ENCODE results near the gene KCNN1.

Gene KCNN1

DNA sequence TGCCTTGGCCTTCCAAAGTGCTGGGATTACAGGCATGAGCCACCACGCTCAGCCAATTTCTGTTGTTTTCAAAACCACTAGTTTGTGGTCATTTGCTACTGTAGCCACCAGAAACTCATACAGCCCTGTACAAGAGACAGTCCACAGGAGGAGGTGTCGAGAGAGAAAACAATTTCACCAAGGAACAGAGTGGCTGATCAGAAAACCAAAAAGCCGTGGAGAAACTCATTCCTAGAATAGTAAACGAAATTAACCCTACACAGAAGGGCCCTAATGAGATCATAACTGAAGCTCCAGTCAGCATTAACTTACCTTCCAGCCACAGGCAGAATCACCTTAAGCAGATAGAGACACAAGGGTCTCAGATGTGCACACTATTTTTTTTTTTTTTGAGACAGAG, 37.9 kb upstream of the KCNN1 start (continued):
- TF ChIP-seq KLF1 (tag by site-specific recombination; IDR thresholded peaks at IDR 0.05) (no peak), ZNF24 (tag by site-specific recombination; IDR thresholded peaks at IDR 0.05) (no peak), ZNF571 (tag by site-specific recombination; IDR thresholded peaks at IDR 0.05) (no peak), ZNF529 (tag by site-specific recombination; IDR thresholded peaks at IDR 0.05; ENCODE audit: insufficient replicate concordance) (no peak), ZNF350 (tag by site-specific recombination; IDR thresholded peaks at IDR 0.05) (no peak), KLF9 (tag by site-specific recombination; IDR thresholded peaks at IDR 0.05; ENCODE audit: low read depth) (no peak), ZBTB1 (tag by site-specific recombination; IDR thresholded peaks at IDR 0.05) (no peak), BCL11A (tag by site-specific recombination; IDR thresholded peaks at IDR 0.05; ENCODE audit: low read depth) (no peak), ZNF48 (tag by site-specific recombination; IDR thresholded peaks at IDR 0.05) (no peak)
- TF ChIP-seq, protein P1, sequence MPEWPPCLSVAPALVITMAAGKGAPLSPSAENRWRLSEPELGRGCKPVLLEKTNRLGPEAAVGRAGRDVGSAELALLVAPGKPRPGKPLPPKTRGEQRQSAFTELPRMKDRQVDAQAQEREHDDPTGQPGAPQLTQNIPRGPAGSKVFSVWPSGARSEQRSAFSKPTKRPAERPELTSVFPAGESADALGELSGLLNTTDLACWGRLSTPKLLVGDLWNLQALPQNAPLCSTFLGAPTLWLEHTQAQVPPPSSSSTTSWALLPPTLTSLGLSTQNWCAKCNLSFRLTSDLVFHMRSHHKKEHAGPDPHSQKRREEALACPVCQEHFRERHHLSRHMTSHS (tag by site-specific recombination; IDR thresholded peaks at IDR 0.05), result no peak

DNA sequence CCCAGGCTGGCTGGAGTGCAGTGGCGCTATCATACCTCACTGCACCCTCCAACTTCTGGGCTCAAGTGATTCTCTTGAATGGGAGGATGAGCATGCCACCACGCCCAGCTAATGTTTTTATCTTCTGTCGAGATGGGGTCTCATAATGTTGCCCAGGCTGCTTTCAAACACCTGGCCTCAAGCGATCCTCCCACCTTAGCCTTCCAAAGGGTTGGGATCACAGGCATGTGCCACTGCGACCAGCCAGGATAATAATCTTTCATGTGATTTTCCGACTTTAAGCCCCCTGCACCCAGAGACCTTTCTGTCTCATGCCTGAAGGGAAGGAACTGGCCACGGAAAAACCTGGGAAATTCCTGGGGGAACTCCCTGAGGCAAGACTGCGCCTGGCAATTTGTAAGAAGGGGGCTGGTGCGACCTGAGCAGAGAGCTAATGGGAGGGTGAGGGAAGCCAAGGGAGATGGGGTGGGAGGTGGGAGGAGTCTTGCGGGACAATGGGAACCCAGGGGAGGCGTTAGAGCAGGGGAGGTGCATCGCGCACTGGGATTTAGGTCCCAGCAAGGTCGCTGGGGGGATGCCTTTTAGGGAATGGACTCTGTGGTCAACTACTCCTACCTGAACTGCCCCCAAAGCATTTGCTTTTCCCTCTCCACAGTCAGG, 35.2 kb upstream of the KCNN1 start:
- ChIA-PET CTCF (interaction anchor here (0.6 to 3.2 kb wide), 8 partner anchors 20 to 171 kb away, joined by 3 to 25 read pairs (median 4); partner anchors contain the start of gene RPL18A), POLR2A (interaction anchor here (0.6 to 4.8 kb wide), 5 partner anchors 61 to 460 kb away, joined by 4 to 86 read pairs (median 7); partner anchors contain the start of gene RPL18A)
- TF ChIP-seq ZNF341 (tag by site-specific recombination; IDR thresholded peaks at IDR 0.05; ENCODE audit: low read depth) (0 out of 2 replicates have a peak, but pooled peaks have one; percentile 15), ZNF785 (tag by site-specific recombination; IDR thresholded peaks at IDR 0.05) (no peak)
- H3K4me3 ChIP-seq (ENCODE audit: low read depth, low read length), result no peak overlapping the region
- H3K9me3 ChIP-seq (ENCODE audit: control insufficient read depth, insufficient read depth, low read depth, low read length), result no peaks in the 10 kb centered on the region
- H3K27ac ChIP-seq (ENCODE audit: extremely low read depth, low read depth, low read length), result no peak overlapping the region
- peaks cover 0 to 4% of the 10 kb centered on the region in 2 experiments; a peak in 2 of 3 replicates for H3K36me3 ChIP-seq (ENCODE audit: control insufficient read depth in 2 of 2, insufficient read depth in 1 of 2, low read length in 2 of 2)
- H3K4me1 ChIP-seq (ENCODE audit: control insufficient read depth, insufficient read depth, low read length), result no peaks in the 10 kb centered on the region

DNA sequence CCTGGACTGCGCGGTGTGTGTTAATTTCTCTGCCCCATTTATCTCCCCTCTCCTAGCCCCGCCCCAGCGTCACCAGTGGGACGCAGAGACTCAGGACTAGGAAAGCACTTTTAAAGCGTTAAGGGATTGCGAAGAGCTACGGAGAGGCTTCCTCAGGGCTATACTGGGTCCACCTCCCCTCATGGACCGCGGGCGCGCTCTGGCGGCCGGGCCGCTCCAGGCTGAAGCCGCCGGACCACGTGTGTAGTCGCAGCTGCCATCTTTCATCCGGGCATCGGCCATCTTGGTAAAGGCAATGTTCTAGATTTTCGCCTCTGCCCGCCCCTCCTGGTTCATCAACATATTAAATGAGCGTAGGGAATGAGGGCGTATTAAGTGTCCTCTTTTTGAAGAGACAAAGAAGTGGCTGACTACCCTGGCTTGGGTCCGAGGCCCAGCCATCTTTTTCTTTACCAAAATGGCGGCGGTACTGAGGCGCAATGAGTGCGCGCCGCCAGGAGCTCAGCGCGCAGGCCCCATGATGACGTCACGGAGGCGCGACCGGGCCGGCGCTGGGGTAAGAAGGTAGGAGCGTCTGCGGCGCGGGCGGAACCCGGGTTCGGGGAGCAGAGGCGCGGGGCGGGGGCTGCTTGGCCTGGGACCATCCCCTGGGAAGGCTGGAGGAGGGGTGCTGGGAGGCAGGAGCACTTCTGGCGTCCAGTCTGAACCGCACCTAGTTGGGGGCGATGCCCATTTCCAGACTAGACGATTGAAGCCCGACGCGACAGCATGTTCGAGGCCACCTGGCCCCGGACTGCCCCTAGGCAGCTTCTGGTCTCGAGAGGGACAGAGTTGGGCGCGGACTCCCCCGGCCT, 34.2 kb upstream of the KCNN1 start, which contains the start of gene CCDC124:
CCDC124 (plus strand) TSS at position 531 of the 854 bp plus-strand sequence. CDS start 3,406 bp downstream, outside the sequence.
- peak within 1 kb of the TSS; percentile 92 for H3K4me3 ChIP-seq (ENCODE audit: low read depth, low read length)
- peaks cover 0 to 10% of the 10 kb centered on the region in 2 experiments; a peak in 2 of 3 replicates for H3K36me3 ChIP-seq (ENCODE audit: control insufficient read depth in 2 of 2, insufficient read depth in 1 of 2, low read length in 2 of 2)
- ChIA-PET POLR2A (interaction anchor here (0.5 to 4.8 kb wide), 17 partner anchors 10 to 666 kb away, joined by 3 to 86 read pairs (median 5); partner anchors contain the start of genes BABAM1, RPL18A and SLC5A5), CTCF (interaction anchor here (0.7 to 9.0 kb wide), 13 partner anchors 13 to 244 kb away, joined by 3 to 233 read pairs (median 4); partner anchors contain the start of gene RPL18A)
- H3K4me1 ChIP-seq (ENCODE audit: control insufficient read depth, insufficient read depth, low read length), result no peaks in the 10 kb centered on the region
- peak within 1 kb of the TSS; percentile 75 for H3K27ac ChIP-seq (ENCODE audit: extremely low read depth, low read depth, low read length)
- H3K9me3 ChIP-seq (ENCODE audit: control insufficient read depth, insufficient read depth, low read depth, low read length), result no peaks in the 10 kb centered on the region
- TF ChIP-seq ZBTB8A (tag by site-specific recombination; IDR thresholded peaks at IDR 0.05), result peak; percentile 77
- TF ChIP-seq ZBTB17 (tag by site-specific recombination; IDR thresholded peaks at IDR 0.05), result peak; percentile 98
- TF ChIP-seq ZNF664 (tag by site-specific recombination; IDR thresholded peaks at IDR 0.05), result no peak
- TF ChIP-seq, protein P2, sequence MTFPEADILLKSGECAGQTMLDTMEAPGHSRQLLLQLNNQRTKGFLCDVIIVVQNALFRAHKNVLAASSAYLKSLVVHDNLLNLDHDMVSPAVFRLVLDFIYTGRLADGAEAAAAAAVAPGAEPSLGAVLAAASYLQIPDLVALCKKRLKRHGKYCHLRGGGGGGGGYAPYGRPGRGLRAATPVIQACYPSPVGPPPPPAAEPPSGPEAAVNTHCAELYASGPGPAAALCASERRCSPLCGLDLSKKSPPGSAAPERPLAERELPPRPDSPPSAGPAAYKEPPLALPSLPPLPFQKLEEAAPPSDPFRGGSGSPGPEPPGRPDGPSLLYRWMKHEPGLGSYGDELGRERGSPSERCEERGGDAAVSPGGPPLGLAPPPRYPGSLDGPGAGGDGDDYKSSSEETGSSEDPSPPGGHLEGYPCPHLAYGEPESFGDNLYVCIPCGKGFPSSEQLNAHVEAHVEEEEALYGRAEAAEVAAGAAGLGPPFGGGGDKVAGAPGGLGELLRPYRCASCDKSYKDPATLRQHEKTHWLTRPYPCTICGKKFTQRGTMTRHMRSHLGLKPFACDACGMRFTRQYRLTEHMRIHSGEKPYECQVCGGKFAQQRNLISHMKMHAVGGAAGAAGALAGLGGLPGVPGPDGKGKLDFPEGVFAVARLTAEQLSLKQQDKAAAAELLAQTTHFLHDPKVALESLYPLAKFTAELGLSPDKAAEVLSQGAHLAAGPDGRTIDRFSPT (tag by site-specific recombination; IDR thresholded peaks at IDR 0.05), result peak; percentile 71
- TF ChIP-seq, protein P3, sequence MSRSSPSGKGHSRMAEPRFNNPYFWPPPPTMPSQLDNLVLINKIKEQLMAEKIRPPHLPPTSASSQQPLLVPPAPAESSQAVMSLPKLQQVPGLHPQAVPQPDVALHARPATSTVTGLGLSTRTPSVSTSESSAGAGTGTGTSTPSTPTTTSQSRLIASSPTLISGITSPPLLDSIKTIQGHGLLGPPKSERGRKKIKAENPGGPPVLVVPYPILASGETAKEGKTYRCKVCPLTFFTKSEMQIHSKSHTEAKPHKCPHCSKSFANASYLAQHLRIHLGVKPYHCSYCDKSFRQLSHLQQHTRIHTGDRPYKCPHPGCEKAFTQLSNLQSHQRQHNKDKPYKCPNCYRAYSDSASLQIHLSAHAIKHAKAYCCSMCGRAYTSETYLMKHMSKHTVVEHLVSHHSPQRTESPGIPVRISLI (tag by site-specific recombination; IDR thresholded peaks at IDR 0.05), result no peak
- peak; percentile 58; the same call in 1 of the 2 replicates for TF ChIP-seq ZNF391 (tag by site-specific recombination; IDR thresholded peaks at IDR 0.05; ENCODE audit: borderline replicate concordance, low read depth)
- peak; percentile 56; the same call in 1 of the 2 replicates for TF ChIP-seq ZNF184 (tag by site-specific recombination; IDR thresholded peaks at IDR 0.05)
- TF ChIP-seq ZNF292 (tag by site-specific recombination; IDR thresholded peaks at IDR 0.05; ENCODE audit: borderline replicate concordance, low read depth), result no peak
- TF ChIP-seq MEIS1 (CRISPR knock-in tag; IDR thresholded peaks at IDR 0.05; ENCODE audit: borderline replicate concordance), result no peak
- no peak for TF ChIP-seq ZNF555 (tag by site-specific recombination; conservative IDR thresholded peaks at IDR 0.05)
- peak; percentile 75 for TF ChIP-seq KLF10 (tag by site-specific recombination; IDR thresholded peaks at IDR 0.05)
- TF ChIP-seq ZNF610 (tag by site-specific recombination; IDR thresholded peaks at IDR 0.05; ENCODE audit: borderline replicate concordance), result peak; percentile 67; the same call in 1 of the 2 replicates
- TF ChIP-seq, protein P4, sequence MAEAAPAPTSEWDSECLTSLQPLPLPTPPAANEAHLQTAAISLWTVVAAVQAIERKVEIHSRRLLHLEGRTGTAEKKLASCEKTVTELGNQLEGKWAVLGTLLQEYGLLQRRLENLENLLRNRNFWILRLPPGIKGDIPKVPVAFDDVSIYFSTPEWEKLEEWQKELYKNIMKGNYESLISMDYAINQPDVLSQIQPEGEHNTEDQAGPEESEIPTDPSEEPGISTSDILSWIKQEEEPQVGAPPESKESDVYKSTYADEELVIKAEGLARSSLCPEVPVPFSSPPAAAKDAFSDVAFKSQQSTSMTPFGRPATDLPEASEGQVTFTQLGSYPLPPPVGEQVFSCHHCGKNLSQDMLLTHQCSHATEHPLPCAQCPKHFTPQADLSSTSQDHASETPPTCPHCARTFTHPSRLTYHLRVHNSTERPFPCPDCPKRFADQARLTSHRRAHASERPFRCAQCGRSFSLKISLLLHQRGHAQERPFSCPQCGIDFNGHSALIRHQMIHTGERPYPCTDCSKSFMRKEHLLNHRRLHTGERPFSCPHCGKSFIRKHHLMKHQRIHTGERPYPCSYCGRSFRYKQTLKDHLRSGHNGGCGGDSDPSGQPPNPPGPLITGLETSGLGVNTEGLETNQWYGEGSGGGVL (tag by site-specific recombination; IDR thresholded peaks at IDR 0.05), result no peak

All from HEK293 (cell line).